K562 (cell line): ENCODE results near the gene EFHC1. TPM values are rescaled to one million over a fixed set of nuclear protein-coding genes. Genes with fewer than 3 reads are reported as not detected.
A peak's percentile ranks its signal among the peaks of the same experiment; 100 is the strongest.

Source experiments
- CREB3 ChIP-seq: fragments of 450-650 bp; conservative IDR thresholded peaks from 2 replicates; pipeline ENCODE4 v1.6.1; 2016; ENCODE audit warnings: missing genetic modification characterization, low read depth, mild to moderate bottlenecking, missing compliant biosample characterization, moderate library complexity
- E2F3 ChIP-seq: fragments of 250-450 bp; sonication (Bioruptor Pico); IDR thresholded peaks from 2 replicates; pipeline ENCODE4 v1.4.0; 2020; ENCODE audit warnings: mild to moderate bottlenecking
- HMGXB4 ChIP-seq: sonication (generic); formaldehyde crosslinking; IDR thresholded peaks from 2 replicates; pipeline ENCODE4 v1.8.1; 2023; ENCODE audit warnings: mild to moderate bottlenecking, missing genetic modification reagents
- HOXB6 ChIP-seq: fragments of 250-450 bp; sonication (Bioruptor Pico); IDR thresholded peaks from 2 replicates; pipeline ENCODE4 v1.5.1; 2022; ENCODE audit warnings: mild to moderate bottlenecking, borderline replicate concordance
- KAT2B ChIP-seq: IDR thresholded peaks from one replicate; pipeline ENCODE4 v1.6.1; 2012; ENCODE audit warnings: low read depth, mild to moderate bottlenecking, control low read depth, inconsistent platforms, low read length, moderate library complexity
- KDM1A ChIP-seq, 2 experiments: fragments of 450-650 bp; IDR thresholded peaks; 2 replicates each; pipeline ENCODE4 v1.6.1; 2016; ENCODE audit warnings: mild to moderate bottlenecking in 2 of 2
- MAFF ChIP-seq: IDR thresholded peaks from 2 replicates; pipeline ENCODE4 v1.6.1; 2012; ENCODE audit warnings: low read length, improper control_type of control experiment
- NEUROD1 ChIP-seq: fragments of 150-350 bp; IDR thresholded peaks from 2 replicates; pipeline ENCODE4 v1.6.1; 2014; ENCODE audit warnings: borderline replicate concordance, low read length, low read depth; ENCODE audit not compliant: partially characterized antibody
- NONO ChIP-seq, 2 experiments: fragments of 200-400 bp in 1 of 2; fragments of 450-650 bp in 1 of 2; formaldehyde crosslinking in 1 of 2; IDR thresholded peaks; 2 replicates each; pipeline ENCODE4 v1.6.1; 2017; ENCODE audit warnings: low read depth in 2 of 2, mild to moderate bottlenecking in 2 of 2, moderate library complexity in 2 of 2, low read length in 1 of 2
- SETDB1 ChIP-seq: IDR thresholded peaks from one replicate; pipeline ENCODE4 v1.6.1; 2012; ENCODE audit warnings: low read length, control low read depth, inconsistent platforms
- ZBED1 ChIP-seq: IDR thresholded peaks from 2 replicates; pipeline ENCODE4 v1.6.1; 2014
- ZBTB43 ChIP-seq: sonication (generic); formaldehyde crosslinking; IDR thresholded peaks from 2 replicates; pipeline ENCODE4 v1.8.0; 2023; ENCODE audit warnings: mild to moderate bottlenecking, missing genetic modification reagents
- ZNF184 ChIP-seq: sonication (generic); formaldehyde crosslinking; IDR thresholded peaks from 2 replicates; pipeline ENCODE4 v1.5.0; 2020; ENCODE audit warnings: missing genetic modification reagents
- ZNF316 ChIP-seq: fragments of 450-650 bp; IDR thresholded peaks from 2 replicates; pipeline ENCODE4 v1.6.1; 2016
- ZNF79 ChIP-seq: fragments of 250-450 bp; sonication (Bioruptor Pico); IDR thresholded peaks from 2 replicates; pipeline ENCODE4 v1.4.0; 2020; ENCODE audit warnings: low read depth, mild to moderate bottlenecking, moderate library complexity
- polyA plus RNA-seq, 8 experiments: library from polyadenylated mRNA; depleted of rRNA in 4 of 8; stranded (reverse) in 5 of 8; unstranded in 3 of 8; fragments of >200 nt; fragmentation: Nextera tagmentation in 2 of 8; fragmentation: Illumina TruSeq in 1 of 8; extraction: Ambion mirVana in 2 of 8; extraction: Trizol in 1 of 8; gene quantifications; 2 replicates each; pipeline versions ENCODE4 v1.2.1 to v1.2.3, GENCODE V29; 2011 to 2014; ENCODE audit warnings: inconsistent platforms in 1 of 8, missing spikeins in 1 of 8
- total RNA-seq, 7 experiments: library from RNA; depleted of rRNA in 6 of 7; stranded (reverse); fragments of >200 nt in 6 of 7; fragmentation: Illumina TruSeq in 2 of 7; extraction: Trizol in 2 of 7; gene quantifications; 2 replicates each; pipeline versions ENCODE4 v1.2.1 to v1.2.3, GENCODE V29; 2011 to 2021; ENCODE audit warnings: low replicate concordance in 1 of 7
- TF ChIP-seq, protein P1 (sequence below): fragments of 250-450 bp; sonication (Bioruptor Pico); IDR thresholded peaks from 2 replicates; pipeline ENCODE4 v1.5.0; 2020; ENCODE audit warnings: mild to moderate bottlenecking, borderline replicate concordance
- TF ChIP-seq, protein P2 (sequence below), 2 experiments: fragments of 450-650 bp in 1 of 2; sonication (generic) in 1 of 2; formaldehyde crosslinking in 1 of 2; IDR thresholded peaks in 1 of 2; conservative IDR thresholded peaks in 1 of 2; 2 replicates each; pipeline versions ENCODE4 v1.6.1 to v1.8.1; 2016 to 2023; ENCODE audit warnings: mild to moderate bottlenecking in 2 of 2, moderate library complexity in 2 of 2, inconsistent platforms in 1 of 2, missing genetic modification reagents in 1 of 2
- TF ChIP-seq, protein P3 (sequence below): fragments of 200-800 bp; sonication (Bioruptor generic); IDR thresholded peaks from 2 replicates; pipeline ENCODE4 v1.6.1; 2017; ENCODE audit warnings: missing genetic modification characterization, missing compliant biosample characterization

Gene EFHC1
- total and polyA plus RNA-seq, 9 of the 15 experiments (the other 6 are each of a cell fraction or from before 2014, with no cell fraction given) = 9.5 to 31.0 (median 14.9) TPM

DNA sequence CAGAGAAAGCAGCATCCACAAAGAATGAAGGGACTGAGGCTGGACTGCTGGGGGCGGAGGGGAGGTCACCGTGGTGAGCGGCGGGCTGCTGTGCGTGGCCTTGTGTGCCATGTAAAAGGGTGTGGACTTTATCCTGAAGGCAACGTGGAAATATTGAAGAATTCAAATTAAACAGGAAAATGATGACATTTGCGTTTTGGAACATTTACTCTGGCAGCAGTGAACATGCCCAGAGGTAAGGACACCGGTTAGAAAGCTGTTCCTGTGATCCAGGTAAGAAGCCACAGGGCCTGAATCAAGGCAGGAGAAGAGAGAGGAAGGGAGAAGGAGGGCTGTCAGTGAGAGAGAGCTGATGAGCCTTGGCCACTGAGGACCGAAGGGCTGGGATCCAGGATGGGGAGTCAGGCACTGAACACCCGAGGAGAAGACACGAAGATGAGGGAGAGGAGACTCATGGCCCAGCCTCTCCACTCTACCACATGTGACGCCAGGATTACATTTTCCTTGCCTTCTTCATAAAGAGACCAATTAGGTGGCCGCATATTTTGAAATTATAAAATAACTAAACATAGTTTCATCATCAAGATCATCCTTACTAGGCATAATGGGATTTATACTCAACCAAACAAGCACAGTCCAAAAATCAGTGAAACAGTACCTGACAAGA, 98.3 kb downstream of the EFHC1 start (continued):
- TF ChIP-seq HMGXB4 (CRISPR knock-in tag) (no peak), MAFF (peak; percentile 19; the same call in 1 of the 2 replicates), CREB3 (0 out of 2 replicates have a peak, but pooled peaks have one; percentile 28), NONO (IDR thresholded peaks at IDR 0.05; ENCODE audit: low read depth in 2 of 2, low read length in 1 of 2) (no peak), ZNF184 (CRISPR knock-in tag) (no peak), SETDB1 (no peak), NEUROD1 (peak; percentile 11), KAT2B (no peak), ZNF79 (CRISPR knock-in tag) (no peak), ZNF316 (peak; percentile 89), E2F3 (CRISPR knock-in tag) (no peak), KDM1A (IDR thresholded peaks at IDR 0.05) (no peak), HOXB6 (CRISPR knock-in tag) (no peak), ZBED1 (no peak), ZBTB43 (CRISPR knock-in tag) (no peak)
- TF ChIP-seq, protein P1, sequence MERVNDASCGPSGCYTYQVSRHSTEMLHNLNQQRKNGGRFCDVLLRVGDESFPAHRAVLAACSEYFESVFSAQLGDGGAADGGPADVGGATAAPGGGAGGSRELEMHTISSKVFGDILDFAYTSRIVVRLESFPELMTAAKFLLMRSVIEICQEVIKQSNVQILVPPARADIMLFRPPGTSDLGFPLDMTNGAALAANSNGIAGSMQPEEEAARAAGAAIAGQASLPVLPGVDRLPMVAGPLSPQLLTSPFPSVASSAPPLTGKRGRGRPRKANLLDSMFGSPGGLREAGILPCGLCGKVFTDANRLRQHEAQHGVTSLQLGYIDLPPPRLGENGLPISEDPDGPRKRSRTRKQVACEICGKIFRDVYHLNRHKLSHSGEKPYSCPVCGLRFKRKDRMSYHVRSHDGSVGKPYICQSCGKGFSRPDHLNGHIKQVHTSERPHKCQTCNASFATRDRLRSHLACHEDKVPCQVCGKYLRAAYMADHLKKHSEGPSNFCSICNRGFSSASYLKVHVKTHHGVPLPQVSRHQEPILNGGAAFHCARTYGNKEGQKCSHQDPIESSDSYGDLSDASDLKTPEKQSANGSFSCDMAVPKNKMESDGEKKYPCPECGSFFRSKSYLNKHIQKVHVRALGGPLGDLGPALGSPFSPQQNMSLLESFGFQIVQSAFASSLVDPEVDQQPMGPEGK (CRISPR knock-in tag) = no peak
- TF ChIP-seq, protein P2, sequence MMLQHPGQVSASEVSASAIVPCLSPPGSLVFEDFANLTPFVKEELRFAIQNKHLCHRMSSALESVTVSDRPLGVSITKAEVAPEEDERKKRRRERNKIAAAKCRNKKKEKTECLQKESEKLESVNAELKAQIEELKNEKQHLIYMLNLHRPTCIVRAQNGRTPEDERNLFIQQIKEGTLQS (IDR thresholded peaks at IDR 0.05) = peak; percentile 38; the same call in 1 of the 2 replicates
- TF ChIP-seq, protein P2 (CRISPR knock-in tag; conservative IDR thresholded peaks at IDR 0.05) = no peak
- TF ChIP-seq, protein P3, sequence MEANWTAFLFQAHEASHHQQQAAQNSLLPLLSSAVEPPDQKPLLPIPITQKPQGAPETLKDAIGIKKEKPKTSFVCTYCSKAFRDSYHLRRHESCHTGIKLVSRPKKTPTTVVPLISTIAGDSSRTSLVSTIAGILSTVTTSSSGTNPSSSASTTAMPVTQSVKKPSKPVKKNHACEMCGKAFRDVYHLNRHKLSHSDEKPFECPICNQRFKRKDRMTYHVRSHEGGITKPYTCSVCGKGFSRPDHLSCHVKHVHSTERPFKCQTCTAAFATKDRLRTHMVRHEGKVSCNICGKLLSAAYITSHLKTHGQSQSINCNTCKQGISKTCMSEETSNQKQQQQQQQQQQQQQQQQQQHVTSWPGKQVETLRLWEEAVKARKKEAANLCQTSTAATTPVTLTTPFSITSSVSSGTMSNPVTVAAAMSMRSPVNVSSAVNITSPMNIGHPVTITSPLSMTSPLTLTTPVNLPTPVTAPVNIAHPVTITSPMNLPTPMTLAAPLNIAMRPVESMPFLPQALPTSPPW (CRISPR knock-in tag) = no peak
